AG09319 (cell line): ENCODE results near the gene LIMK2.
"Not testable (repeated sequence)": the region's sequence is repeated elsewhere in the genome, so short reads cannot be mapped to it uniquely, and the experiment has no call there.

Experiments used
- DNase-seq: peaks from one replicate; pipeline ENCODE4 v3.0.0-alpha.2; 2010; ENCODE audit warnings: low read depth; ENCODE audit errors: extremely low read depth
- CTCF ChIP-seq: IDR thresholded peaks from 2 replicates; pipeline ENCODE4 v1.5.1; 2011; ENCODE audit warnings: low read depth, mild to moderate bottlenecking, inconsistent platforms, low read length, moderate library complexity

LIMK2 gene

GRCh38 chr22:31308181-31308580 lies 96.1 kb downstream of the LIMK2 start:
- TF ChIP-seq CTCF: no peak
- DNase-seq: no peak

GRCh38 chr22:31313366-31314147 lies 101.5 kb downstream of the LIMK2 start:
- TF ChIP-seq CTCF: peak; percentile 97
- peak; percentile 44 for DNase-seq

- DNase-seq: not testable (repeated sequence)
These were observed 102.1 kb downstream of the LIMK2 start for GRCh38 chr22:31314220-31314619.

- TF ChIP-seq CTCF: no peak
- DNase-seq: no peak
These were observed 109.3 kb downstream of the LIMK2 start for GRCh38 chr22:31321421-31321820.

- no peak for TF ChIP-seq CTCF
- DNase-seq: no peak
These were observed 111.8 kb downstream of the LIMK2 start for GRCh38 chr22:31323578-31324550.

GRCh38 chr22:31326877-31327276 lies 114.8 kb downstream of the LIMK2 start:
- no peak for TF ChIP-seq CTCF
- no peak for DNase-seq

GRCh38 chr22:31327806-31328543 lies 115.9 kb downstream of the LIMK2 start:
- no peak for TF ChIP-seq CTCF
- no peak for DNase-seq
